Measurements from ENCODE around the gene PLEKHG4B.

PLEKHG4B gene

DNA sequence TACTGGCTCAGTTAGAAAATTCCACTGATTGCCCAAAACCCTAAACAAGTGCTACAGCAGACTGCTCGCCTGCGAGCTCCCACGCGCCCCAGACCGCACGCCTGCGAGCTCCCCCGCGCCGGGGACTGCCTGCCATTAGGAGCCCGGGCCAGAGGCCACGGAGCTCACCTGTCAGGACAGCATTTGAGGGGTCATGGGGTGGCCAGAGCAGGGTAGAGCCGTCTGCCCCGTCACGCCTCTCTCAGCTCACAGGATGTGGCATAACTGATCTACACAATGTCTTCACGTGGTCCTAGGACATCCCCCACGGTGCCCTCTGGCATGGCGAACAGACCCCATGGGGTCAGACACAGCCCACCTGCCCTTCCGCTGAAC, 70.2 kb downstream of the PLEKHG4B start:
- H3K9ac ChIP-seq (ENCODE audit: low read length), result no peak overlapping the region
- TF ChIP-seq EZH2phosphoT487 (IDR thresholded peaks at IDR 0.05; ENCODE audit: low read length) (no peak), EZH2 (optimal IDR thresholded peaks at IDR 0.05; ENCODE audit: low read depth, low read length) (no peak)
- TF ChIP-seq, protein P1, sequence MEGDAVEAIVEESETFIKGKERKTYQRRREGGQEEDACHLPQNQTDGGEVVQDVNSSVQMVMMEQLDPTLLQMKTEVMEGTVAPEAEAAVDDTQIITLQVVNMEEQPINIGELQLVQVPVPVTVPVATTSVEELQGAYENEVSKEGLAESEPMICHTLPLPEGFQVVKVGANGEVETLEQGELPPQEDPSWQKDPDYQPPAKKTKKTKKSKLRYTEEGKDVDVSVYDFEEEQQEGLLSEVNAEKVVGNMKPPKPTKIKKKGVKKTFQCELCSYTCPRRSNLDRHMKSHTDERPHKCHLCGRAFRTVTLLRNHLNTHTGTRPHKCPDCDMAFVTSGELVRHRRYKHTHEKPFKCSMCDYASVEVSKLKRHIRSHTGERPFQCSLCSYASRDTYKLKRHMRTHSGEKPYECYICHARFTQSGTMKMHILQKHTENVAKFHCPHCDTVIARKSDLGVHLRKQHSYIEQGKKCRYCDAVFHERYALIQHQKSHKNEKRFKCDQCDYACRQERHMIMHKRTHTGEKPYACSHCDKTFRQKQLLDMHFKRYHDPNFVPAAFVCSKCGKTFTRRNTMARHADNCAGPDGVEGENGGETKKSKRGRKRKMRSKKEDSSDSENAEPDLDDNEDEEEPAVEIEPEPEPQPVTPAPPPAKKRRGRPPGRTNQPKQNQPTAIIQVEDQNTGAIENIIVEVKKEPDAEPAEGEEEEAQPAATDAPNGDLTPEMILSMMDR (IDR thresholded peaks at IDR 0.05; ENCODE audit: low read length), result no peak
- H3K27me3 ChIP-seq (replicated peaks; ENCODE audit: insufficient read depth, low read length), result peaks cover 38% of the 10 kb centered on the region
- no peaks in the 10 kb centered on the region for H3F3A ChIP-seq (ENCODE audit: insufficient read depth, low read length)
- no peaks in the 10 kb centered on the region for H3K79me2 ChIP-seq (ENCODE audit: low read length)
- no peak overlapping the region for H3K4me3 ChIP-seq (ENCODE audit: low read length)
- DNase-seq, result no peak
- no peaks in the 10 kb centered on the region for H4K20me1 ChIP-seq (ENCODE audit: insufficient read depth, low read length)
- no peak overlapping the region for H3K27ac ChIP-seq (ENCODE audit: low read length)
- H3K4me1 ChIP-seq (ENCODE audit: low read length), result no peaks in the 10 kb centered on the region
- no peaks in the 10 kb centered on the region for H3K9me2 ChIP-seq (replicated peaks; ENCODE audit: insufficient read depth, low read length)
- H2AFZ ChIP-seq (ENCODE audit: low read length), result no peak overlapping the region
- no peak overlapping the region for H3K4me2 ChIP-seq (ENCODE audit: low read depth, low read length)
- no peaks in the 10 kb centered on the region for H3K36me3 ChIP-seq (replicated peaks; ENCODE audit: insufficient read depth, low read length)
- H3K9me3 ChIP-seq (replicated peaks; ENCODE audit: insufficient read depth, low read length), result no peaks in the 10 kb centered on the region

- no peak for TF ChIP-seq EZH2phosphoT487 (IDR thresholded peaks at IDR 0.05; ENCODE audit: low read length)
- TF ChIP-seq EZH2 (optimal IDR thresholded peaks at IDR 0.05; ENCODE audit: low read depth, low read length), result no peak
- TF ChIP-seq, protein P1 (IDR thresholded peaks at IDR 0.05; ENCODE audit: low read length), result no peak
- Histone ChIP-seq H3K4me3 (ENCODE audit: low read length) (no peak overlapping the region), H3K4me1 (ENCODE audit: low read length) (no peaks in the 10 kb centered on the region), H3K4me2 (ENCODE audit: low read depth, low read length) (no peak overlapping the region), H3K27me3 (replicated peaks; ENCODE audit: insufficient read depth, low read length) (peaks cover 40% of the 10 kb centered on the region), H4K20me1 (ENCODE audit: insufficient read depth, low read length) (no peaks in the 10 kb centered on the region), H3K9me2 (replicated peaks; ENCODE audit: insufficient read depth, low read length) (no peaks in the 10 kb centered on the region), H3K9ac (ENCODE audit: low read length) (no peak overlapping the region), H3K79me2 (ENCODE audit: low read length) (no peaks in the 10 kb centered on the region), H2AFZ (ENCODE audit: low read length) (no peak overlapping the region), H3K9me3 (replicated peaks; ENCODE audit: insufficient read depth, low read length) (no peaks in the 10 kb centered on the region), H3K36me3 (replicated peaks; ENCODE audit: insufficient read depth, low read length) (no peaks in the 10 kb centered on the region), H3F3A (ENCODE audit: insufficient read depth, low read length) (no peaks in the 10 kb centered on the region), H3K27ac (ENCODE audit: low read length) (no peak overlapping the region)
- no peak for DNase-seq
Measured at GRCh38 chr5:162565-163337, 70.8 kb downstream of the PLEKHG4B start.

DNA sequence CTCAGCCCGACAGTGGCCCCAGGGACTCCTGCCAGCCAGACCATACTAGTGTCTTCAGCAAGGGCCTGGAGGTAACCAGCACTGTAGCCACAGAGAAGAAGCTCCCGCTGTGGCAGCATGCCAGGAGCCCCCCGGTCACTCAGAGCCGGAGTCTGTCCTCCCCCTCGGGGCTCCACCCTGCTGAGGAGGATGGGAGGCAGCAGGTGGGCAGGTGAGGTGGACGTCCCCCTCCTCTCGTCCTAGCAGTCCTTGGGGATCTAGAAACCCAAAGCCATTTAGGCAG, 71.3 kb downstream of the PLEKHG4B start:
- H3K4me2 ChIP-seq (ENCODE audit: low read depth, low read length), result no peak overlapping the region
- no peak overlapping the region for H3K9ac ChIP-seq (ENCODE audit: low read length)
- H3K4me1 ChIP-seq (ENCODE audit: low read length), result no peaks in the 10 kb centered on the region
- H3K36me3 ChIP-seq (replicated peaks; ENCODE audit: insufficient read depth, low read length), result no peaks in the 10 kb centered on the region
- H3K9me2 ChIP-seq (replicated peaks; ENCODE audit: insufficient read depth, low read length), result no peaks in the 10 kb centered on the region
- no peaks in the 10 kb centered on the region for H3K79me2 ChIP-seq (ENCODE audit: low read length)
- H2AFZ ChIP-seq (ENCODE audit: low read length), result no peak overlapping the region
- no peaks in the 10 kb centered on the region for H4K20me1 ChIP-seq (ENCODE audit: insufficient read depth, low read length)
- H3K27ac ChIP-seq (ENCODE audit: low read length), result no peak overlapping the region
- peaks cover 45% of the 10 kb centered on the region for H3K27me3 ChIP-seq (replicated peaks; ENCODE audit: insufficient read depth, low read length)
- H3F3A ChIP-seq (ENCODE audit: insufficient read depth, low read length), result no peaks in the 10 kb centered on the region
- H3K4me3 ChIP-seq (ENCODE audit: low read length), result no peak overlapping the region
- TF ChIP-seq, protein P1 (IDR thresholded peaks at IDR 0.05; ENCODE audit: low read length), result no peak
- TF ChIP-seq EZH2 (optimal IDR thresholded peaks at IDR 0.05; ENCODE audit: low read depth, low read length), result no peak
- no peak for TF ChIP-seq EZH2phosphoT487 (IDR thresholded peaks at IDR 0.05; ENCODE audit: low read length)
- no peaks in the 10 kb centered on the region for H3K9me3 ChIP-seq (replicated peaks; ENCODE audit: insufficient read depth, low read length)
- DNase-seq, result no peak

Measured in MM.1S (cell line).